Left ventricle myocardium superior (tissue), 1 donor: ENCODE measurements around the gene LMAN2. TPM values are rescaled to one million over a fixed set of nuclear protein-coding genes. Genes with fewer than 3 reads are reported as not detected.
"Not testable (repeated sequence)": the region's sequence is repeated elsewhere in the genome, so short reads cannot be mapped to it uniquely, and the experiment has no call there.

Experiments
- ATAC-seq: fragments of 200-7000 bp; cut with Tn5 transposase; one replicate; pipeline ENCODE4 v1.9.1; 2020; ENCODE audit warnings: mild to moderate bottlenecking, moderate library complexity
- DNase-seq: peaks from one replicate; pipeline ENCODE4 v3.0.0-alpha.2; 2020
- intact Hi-C: fragments of 100-400 bp; cut with micrococcal nuclease; formaldehyde crosslinking; loops from one replicate; pipeline ENCODE4 v1.11.0; 2022
- total RNA-seq: library from RNA; stranded (reverse); fragmentation: NEBNext Ultra II Directional; extraction: Animal tissue kit (Norgen Biotek cat#: 25700); gene quantifications from one replicate; pipeline ENCODE4 v1.2.1, GENCODE V29; 2021
- donor health status: DM: no; HTN: yes; CAD: no; lungs with severe emphysema.

Gene LMAN2
- total RNA-seq, 1 donor from 2014 or later = 61.2 TPM

- no peak for ATAC-seq
- intact Hi-C loops = no loop called here
- no peak for DNase-seq
Observed at GRCh38 chr5:177355868-177356168, 4.3 kb upstream of the LMAN2 start.

- ATAC-seq (no peak), DNase-seq (no peak)
- intact Hi-C loops = no loop called here
Observed at GRCh38 chr5:177355162-177355867, 3.8 kb upstream of the LMAN2 start.

DNA sequence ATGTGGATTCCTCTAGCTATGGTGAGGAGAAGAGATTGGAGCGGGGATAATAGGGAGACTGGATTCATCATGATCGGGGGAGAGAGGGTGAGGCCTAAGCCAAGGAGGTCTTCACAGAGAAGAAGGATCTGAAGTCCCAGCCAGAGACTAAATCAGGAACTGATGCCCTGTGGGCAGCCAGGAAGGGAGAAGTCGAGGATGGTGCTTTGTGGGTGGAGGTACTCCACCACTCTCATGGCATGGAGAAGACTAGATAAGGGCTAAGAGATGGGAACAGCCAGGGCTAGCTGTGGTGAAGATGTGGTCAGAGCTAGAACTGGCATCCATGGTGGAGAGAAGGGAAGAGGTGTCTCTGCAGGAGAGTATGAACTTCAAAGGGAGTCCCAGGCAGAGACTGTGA, 3.2 kb upstream of the LMAN2 start:
- intact Hi-C loops = no loop called here
- DNase-seq = no peak
- no peak for ATAC-seq

GRCh38 chr5:177354256-177354655, 2.8 kb upstream of the LMAN2 start:
- no peak for DNase-seq
- ATAC-seq = no peak
- intact Hi-C loops = no loop called here

GRCh38 chr5:177353093-177353492, 1.6 kb upstream of the LMAN2 start:
- intact Hi-C loops = no loop called here
- no peak for DNase-seq
- ATAC-seq = no peak

DNA sequence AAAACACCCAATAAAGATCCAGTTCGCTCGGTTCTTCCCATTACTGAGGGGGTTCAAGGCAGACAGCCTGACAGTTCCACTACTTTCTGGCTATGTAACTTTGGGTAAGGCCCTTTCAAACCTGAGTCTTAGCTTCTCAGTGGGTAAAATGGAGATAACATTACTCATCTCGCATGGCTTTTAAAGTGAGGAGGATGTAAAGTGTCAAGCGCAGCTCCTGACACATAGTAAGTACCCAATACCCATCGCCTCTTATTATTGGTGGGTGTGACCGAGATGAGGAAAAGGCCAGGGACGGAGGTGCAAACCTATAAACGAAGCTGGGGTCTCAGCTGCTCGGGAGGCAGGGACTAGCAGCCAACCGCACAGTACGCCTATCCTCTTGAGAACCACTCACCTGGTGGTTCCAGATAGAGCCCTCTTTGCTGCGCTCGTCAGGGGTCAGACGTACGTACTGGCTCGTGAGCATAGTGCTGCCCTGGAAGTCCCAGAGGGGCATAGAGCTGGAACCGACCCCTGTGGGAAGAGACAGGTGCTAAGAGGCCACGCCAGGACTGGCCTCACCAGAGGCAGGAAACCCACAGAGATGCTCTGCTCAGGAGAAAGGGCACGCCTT, 584 bp downstream of the LMAN2 start:
- intact Hi-C loops = no loop called here
- DNase-seq (peak; percentile 30), ATAC-seq (no peak)

DNA sequence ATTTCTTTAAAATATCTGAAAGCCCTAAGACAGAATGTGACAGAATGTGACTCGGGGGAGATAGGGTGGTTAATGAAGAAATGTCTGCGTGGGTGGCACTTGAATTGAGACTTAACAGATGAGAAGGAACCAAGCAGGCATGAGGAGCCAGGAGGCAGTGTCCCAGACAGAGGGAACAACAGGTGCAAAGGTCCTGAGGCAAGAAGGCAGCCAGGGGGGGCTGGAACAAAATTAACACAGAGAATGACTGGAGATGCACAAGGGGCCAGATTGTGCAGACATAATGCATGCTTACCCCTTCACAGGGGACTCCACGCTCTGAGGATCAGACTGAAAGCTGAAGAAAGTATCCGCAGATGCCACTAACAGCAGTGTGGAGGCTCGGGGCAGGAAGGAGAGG, 1.7 kb downstream of the LMAN2 start:
- intact Hi-C loops = no loop called here
- ATAC-seq (no peak), DNase-seq (no peak)

DNA sequence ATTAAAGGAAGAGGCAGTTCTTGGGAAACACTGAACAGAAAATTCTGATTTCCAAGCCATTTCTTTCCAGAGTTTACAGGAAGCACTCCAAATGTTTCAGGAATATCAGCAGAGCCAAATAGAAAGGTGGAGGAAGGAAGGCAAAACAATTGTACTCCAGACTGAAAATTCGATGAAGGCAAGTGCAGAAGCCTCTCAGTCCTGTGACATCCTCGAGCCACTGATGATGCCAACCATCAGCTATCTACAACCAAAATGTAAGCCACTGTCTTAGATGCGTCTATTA, 2.2 kb downstream of the LMAN2 start:
- intact Hi-C loops = no loop called here
- DNase-seq (no peak), ATAC-seq (no peak)

GRCh38 chr5:177347699-177348098, 3.8 kb downstream of the LMAN2 start:
- ATAC-seq (no peak), DNase-seq (no peak)
- intact Hi-C loops = no loop called here

DNA sequence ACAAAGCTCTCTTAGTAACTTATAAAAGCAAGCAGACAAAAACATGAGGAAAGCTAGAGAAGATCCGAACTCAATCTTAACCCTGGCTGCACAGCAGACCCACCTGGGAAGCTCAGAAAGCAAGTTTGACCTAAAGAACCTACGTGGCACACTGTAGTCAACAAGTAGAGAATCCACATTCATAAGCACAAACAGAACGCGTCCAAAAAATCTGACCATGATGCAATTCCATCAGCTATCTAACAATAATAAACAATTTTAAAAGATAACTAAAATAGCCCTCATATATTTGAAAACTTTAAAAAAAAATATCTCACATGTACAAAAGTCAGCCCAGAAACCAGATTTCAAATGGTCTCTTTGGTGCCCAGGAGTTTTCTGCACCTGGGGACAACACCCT, 4.6 kb downstream of the LMAN2 start:
- no peak for DNase-seq
- intact Hi-C loops = no loop called here
- ATAC-seq = no peak

- ATAC-seq (no peak), DNase-seq (no peak)
- intact Hi-C loops = no loop called here
Observed at GRCh38 chr5:177344891-177345290, 6.6 kb downstream of the LMAN2 start.

DNA sequence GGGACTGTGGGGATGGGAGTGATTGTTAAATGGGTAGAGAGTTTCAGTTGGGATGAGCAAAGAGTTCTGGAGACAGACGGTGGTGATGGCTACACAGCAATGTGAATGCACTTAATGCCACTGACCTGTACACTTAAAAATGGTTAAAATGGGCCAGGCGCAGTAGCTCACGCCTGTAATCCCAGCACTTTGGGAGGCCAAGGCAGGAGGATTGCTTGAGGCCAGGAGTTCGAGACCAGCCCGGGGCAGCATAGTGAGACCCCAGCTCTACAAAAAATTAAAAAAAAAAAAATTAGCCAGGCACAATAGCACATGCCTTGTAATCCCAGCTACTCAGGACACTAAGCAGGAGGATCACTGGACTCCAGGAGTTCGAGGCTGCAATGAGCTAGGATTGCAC, 7.7 kb downstream of the LMAN2 start:
- no peak for DNase-seq
- ATAC-seq = no peak
- intact Hi-C loops = no loop called here

- DNase-seq, ATAC-seq, intact Hi-C loops: not testable (repeated sequence)
Observed at GRCh38 chr5:177343000-177343399, 8.5 kb downstream of the LMAN2 start.

DNA sequence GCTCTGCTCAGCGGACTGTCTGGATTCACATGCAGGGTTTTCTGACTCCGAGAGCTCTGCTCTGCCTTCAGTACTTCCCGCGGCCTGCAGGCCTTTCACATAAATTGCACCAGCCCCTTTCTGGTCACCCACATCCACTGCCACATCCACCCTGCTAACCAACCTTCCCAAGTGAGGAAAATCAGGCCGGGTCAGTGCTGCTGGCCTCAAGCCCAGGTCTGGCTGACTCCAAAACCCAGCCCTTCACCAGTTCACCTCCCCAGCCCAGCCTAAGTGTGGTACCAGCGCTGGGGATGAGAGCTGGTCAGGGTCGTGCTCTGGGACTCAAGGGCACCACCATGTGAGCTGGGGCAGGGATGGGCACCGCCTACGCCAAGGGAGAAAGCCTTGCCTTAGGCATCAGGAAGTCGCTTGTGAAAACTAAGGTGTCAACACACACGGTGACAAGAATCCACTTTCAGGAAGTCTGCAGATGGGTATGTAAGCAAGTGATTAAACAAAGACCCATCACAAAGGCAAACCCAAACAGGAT, 12.3 kb downstream of the LMAN2 start:
- intact Hi-C loops = no loop called here
- no peak for DNase-seq
- no peak for ATAC-seq

- intact Hi-C loops = no loop called here
- no peak for ATAC-seq
- no peak for DNase-seq
Observed at GRCh38 chr5:177338251-177339106, 13.0 kb downstream of the LMAN2 start.

DNA sequence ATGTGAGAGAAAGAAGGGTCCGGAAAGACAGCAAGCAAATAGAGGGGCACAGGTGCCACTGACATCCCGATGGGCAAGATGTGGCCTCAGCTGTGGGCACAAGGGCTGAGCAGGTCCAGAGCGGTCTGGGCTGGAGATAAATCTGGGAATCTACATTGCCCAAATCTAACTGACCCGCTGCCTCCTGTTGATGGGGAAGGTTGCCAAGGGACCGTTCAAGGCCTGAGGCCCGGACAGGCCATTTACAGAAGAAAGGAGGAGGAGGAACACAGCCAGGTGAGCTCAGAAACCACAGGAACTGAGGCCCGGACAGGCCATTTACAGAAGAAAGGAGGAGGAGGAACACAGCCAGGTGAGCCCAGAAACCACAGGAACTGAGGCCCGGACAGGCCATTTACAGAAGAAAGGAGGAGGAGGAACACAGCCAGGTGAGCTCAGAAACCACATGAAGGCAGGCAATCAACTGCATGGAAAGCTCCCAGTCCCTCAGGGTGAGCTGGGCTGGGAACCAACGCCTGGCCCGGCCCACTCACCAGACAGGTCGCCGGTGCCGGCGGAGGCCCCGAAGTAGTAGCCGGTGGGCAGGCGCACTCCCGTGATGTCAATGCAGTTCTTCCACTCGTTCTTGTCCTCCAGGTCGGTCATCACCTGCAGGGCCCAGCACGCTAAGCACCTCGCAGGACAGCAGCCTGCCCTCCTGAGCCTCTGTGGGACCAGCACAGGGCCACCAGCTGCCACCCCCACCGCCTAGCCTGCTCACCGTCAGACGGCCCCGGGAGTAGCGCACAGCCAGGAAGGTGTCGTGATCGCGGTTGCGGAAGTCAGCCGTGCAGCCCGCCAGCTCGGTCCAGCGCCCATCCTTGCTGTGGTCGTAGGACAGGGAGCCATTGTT, 14.6 kb downstream of the LMAN2 start:
- ATAC-seq (no peak), DNase-seq (no peak)
- intact Hi-C loops = no loop called here

DNA sequence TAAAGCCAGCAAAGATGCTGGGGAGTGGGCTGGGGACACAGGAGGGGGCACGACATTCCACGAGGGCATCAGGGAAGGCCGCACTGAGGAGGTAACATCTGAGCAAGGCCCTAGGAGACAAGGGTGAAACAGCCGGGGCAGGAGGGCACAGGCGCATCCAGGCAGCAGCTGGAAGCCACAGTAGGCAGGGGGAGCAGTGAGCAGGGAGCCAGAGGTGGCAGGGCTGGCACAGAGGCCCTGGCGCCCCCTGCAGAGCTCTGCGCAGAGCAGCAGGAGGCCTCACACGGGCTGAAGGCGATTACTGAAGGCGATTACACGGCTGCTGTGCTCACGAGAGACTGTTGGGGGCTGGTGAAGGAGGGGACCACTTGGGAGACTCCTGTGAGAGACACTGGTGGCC, 15.4 kb downstream of the LMAN2 start:
- DNase-seq = no peak
- intact Hi-C loops = no loop called here
- ATAC-seq = peak; percentile 8

DNA sequence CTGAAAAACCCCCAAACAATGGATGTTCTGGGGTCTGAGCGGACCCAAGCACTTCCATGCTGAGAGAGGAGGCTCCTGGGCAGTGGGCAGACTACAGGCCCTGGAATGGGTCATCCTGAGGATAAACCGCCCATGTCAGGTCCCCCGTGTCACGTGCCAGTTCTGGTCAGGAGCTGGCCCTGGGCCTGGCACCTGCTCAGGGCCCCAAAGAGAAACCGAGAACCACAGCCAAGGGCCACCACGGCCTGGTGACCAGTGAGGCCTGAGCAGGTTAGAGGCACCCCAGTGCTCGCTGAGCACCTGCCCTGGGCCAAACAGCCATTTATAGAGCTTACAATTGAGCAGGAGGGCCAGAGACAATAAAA, 15.8 kb downstream of the LMAN2 start:
- intact Hi-C loops = no loop called here
- ATAC-seq (peak; percentile 69), DNase-seq (no peak)

- ATAC-seq (peak; percentile 89), DNase-seq (peak; percentile 72)
- intact Hi-C loops = no loop called here
Observed at GRCh38 chr5:177334781-177335700, 16.4 kb downstream of the LMAN2 start.
